HG03045 (cell line): ENCODE results near the gene RFLNA.

ENCODE experiments used
- ATAC-seq: cut with Tn5 transposase; IDR thresholded peaks from one replicate; pipeline ENCODE4 v1.9.1; 2021; ENCODE audit warnings: mild to moderate bottlenecking, moderate library complexity; ENCODE audit not compliant: unreplicated experiment

RFLNA gene

GRCh38 chr12:124335426-124336183 is 40.7 kb downstream of the RFLNA start:
- ATAC-seq = no peak

GRCh38 chr12:124336184-124336437 is 41.2 kb downstream of the RFLNA start:
- no peak for ATAC-seq

- ATAC-seq = no peak
Measured at GRCh38 chr12:124336742-124337520, 42.0 kb downstream of the RFLNA start.

GRCh38 chr12:124337622-124338021 is 42.7 kb downstream of the RFLNA start:
- no peak for ATAC-seq

- no peak for ATAC-seq
Measured at GRCh38 chr12:124338448-124338847, 43.6 kb downstream of the RFLNA start.

- ATAC-seq = no peak
Measured at GRCh38 chr12:124338876-124339603, 44.1 kb downstream of the RFLNA start.

- ATAC-seq = no peak
Measured at GRCh38 chr12:124340080-124340900, 45.4 kb downstream of the RFLNA start.

GRCh38 chr12:124341645-124342069 is 46.8 kb downstream of the RFLNA start:
- ATAC-seq = no peak

GRCh38 chr12:124344022-124344421 is 49.1 kb downstream of the RFLNA start:
- ATAC-seq = no peak

GRCh38 chr12:124344526-124344925 is 49.6 kb downstream of the RFLNA start:
- ATAC-seq = no peak

- no peak for ATAC-seq
Measured at GRCh38 chr12:124345795-124346194, 50.9 kb downstream of the RFLNA start.

- no peak for ATAC-seq
Measured at GRCh38 chr12:124346425-124347168, 51.7 kb downstream of the RFLNA start.

- ATAC-seq = no peak
Measured at GRCh38 chr12:124347335-124347734, 52.4 kb downstream of the RFLNA start.

GRCh38 chr12:124347805-124348658 is 53.1 kb downstream of the RFLNA start:
- no peak for ATAC-seq

- no peak for ATAC-seq
Measured at GRCh38 chr12:124348659-124349380, 53.9 kb downstream of the RFLNA start.

- no peak for ATAC-seq
Measured at GRCh38 chr12:124350491-124350890, 55.6 kb downstream of the RFLNA start.

GRCh38 chr12:124351422-124351821 is 56.5 kb downstream of the RFLNA start:
- ATAC-seq = no peak

GRCh38 chr12:124352257-124352656 is 57.4 kb downstream of the RFLNA start:
- ATAC-seq = no peak

- ATAC-seq = no peak
Measured at GRCh38 chr12:124352839-124353238, 57.9 kb downstream of the RFLNA start.
